Measurements from ENCODE around the gene LCN2. TPM values are rescaled to one million over a fixed set of nuclear protein-coding genes. Genes with fewer than 3 reads are reported as not detected.

The LCN2 gene
- total RNA-seq, 4 donors from 2014 or later = 36.2 to 931 (median 809) TPM

GRCh38 chr9:128169492-128169891, 20.2 kb downstream of the LCN2 start:
- intact Hi-C loops (cut with DNase I) = no loop called here
- DNase-seq = no peak
- Histone ChIP-seq H3K27me3 (no peaks in the 10 kb centered on the region), H3K4me3 (no peak overlapping the region), H3K27ac (no peak overlapping the region), H3K36me3 (peaks cover 34 to 93% (median 44%) of the 10 kb centered on the region in 3 donors), H3K9me3 (no peaks in the 10 kb centered on the region), H3K4me1 (peaks cover 0 to under 1% (median 0%) of the 10 kb centered on the region in 3 donors)
- WGBS, 2 donors = 83 to 89% methylated on average over 1 to 8 of the region's 8 CpGs
- TF ChIP-seq, protein P1, sequence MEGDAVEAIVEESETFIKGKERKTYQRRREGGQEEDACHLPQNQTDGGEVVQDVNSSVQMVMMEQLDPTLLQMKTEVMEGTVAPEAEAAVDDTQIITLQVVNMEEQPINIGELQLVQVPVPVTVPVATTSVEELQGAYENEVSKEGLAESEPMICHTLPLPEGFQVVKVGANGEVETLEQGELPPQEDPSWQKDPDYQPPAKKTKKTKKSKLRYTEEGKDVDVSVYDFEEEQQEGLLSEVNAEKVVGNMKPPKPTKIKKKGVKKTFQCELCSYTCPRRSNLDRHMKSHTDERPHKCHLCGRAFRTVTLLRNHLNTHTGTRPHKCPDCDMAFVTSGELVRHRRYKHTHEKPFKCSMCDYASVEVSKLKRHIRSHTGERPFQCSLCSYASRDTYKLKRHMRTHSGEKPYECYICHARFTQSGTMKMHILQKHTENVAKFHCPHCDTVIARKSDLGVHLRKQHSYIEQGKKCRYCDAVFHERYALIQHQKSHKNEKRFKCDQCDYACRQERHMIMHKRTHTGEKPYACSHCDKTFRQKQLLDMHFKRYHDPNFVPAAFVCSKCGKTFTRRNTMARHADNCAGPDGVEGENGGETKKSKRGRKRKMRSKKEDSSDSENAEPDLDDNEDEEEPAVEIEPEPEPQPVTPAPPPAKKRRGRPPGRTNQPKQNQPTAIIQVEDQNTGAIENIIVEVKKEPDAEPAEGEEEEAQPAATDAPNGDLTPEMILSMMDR (IDR thresholded peaks at IDR 0.05) = no peak
- no peak for TF ChIP-seq POLR2A (IDR thresholded peaks at IDR 0.05)

- intact Hi-C loops (cut with DNase I) = no loop called here
- TF ChIP-seq, protein P1 (IDR thresholded peaks at IDR 0.05) = no peak
- no peak for TF ChIP-seq POLR2A (IDR thresholded peaks at IDR 0.05)
Observed at GRCh38 chr9:128169925-128170324, 20.7 kb downstream of the LCN2 start.

DNA sequence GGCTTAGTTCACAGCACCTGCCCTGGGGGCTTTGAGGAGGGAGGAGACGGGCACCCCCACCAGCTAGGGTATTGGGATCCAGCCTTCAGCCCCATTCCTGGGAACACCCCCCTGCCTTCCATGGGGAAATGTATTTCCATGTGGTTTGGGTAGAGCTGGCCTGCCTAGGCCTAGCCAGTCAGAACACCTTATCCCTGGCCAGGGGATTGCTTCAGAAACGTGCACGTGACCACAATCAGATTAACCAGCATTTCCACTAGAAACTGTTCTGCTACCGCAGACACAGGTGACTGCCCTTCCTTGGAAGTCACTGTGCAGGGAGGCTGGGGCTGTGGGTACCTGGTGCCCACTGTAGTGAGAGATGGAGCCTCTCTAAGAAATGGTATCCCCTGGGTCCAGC, 24.8 kb downstream of the LCN2 start:
- no peak for DNase-seq
- intact Hi-C loops (cut with DNase I) = no loop called here
- H3K36me3 ChIP-seq = peaks cover 47 to 93% (median 49%) of the 10 kb centered on the region in 3 donors
- 91 to 100% methylated on average over 1 to 4 of the region's 4 CpGs for WGBS, 2 donors
- H3K27me3 ChIP-seq = no peaks in the 10 kb centered on the region
- H3K9me3 ChIP-seq = no peaks in the 10 kb centered on the region
- TF ChIP-seq POLR2A (IDR thresholded peaks at IDR 0.05) = no peak
- TF ChIP-seq, protein P1 (IDR thresholded peaks at IDR 0.05) = no peak
- peaks cover 0 to 6% (median 3%) of the 10 kb centered on the region in 3 donors for H3K4me1 ChIP-seq
- no peak overlapping the region for H3K27ac ChIP-seq
- H3K4me3 ChIP-seq = no peak overlapping the region

More at GRCh38 chr9:128169925-128170324, 20.7 kb downstream of the LCN2 start:
- Histone ChIP-seq H3K9me3 (no peaks in the 10 kb centered on the region), H3K27ac (no peak overlapping the region), H3K36me3 (peaks cover 33 to 93% (median 44%) of the 10 kb centered on the region in 3 donors), H3K4me1 (no peaks in the 10 kb centered on the region), H3K4me3 (no peak overlapping the region), H3K27me3 (no peaks in the 10 kb centered on the region)
- WGBS, 2 donors = 69 to 100% methylated on average over 1 to 2 of the region's 8 CpGs
- DNase-seq = no peak

DNA sequence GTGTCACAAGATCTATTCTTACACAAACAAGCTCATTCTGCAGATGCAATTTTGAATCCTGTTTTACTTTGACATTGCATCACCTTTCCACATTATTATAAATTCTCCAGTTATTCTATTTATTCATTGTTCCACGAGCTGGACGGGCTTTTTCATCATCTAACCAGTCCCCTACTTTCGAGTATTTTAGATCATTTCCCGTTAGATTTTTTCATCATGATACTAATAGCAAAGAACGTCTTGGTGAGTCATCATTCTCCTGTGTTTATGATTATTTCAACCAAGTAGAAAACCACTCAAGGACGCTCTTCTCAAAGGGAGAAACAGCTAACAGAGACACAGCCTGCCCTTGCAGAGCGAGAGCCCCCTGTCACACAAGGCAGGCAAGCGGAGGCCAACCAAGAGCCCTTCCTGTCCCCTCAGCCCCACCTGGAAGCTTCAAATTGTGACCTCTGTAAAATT, 25.9 kb downstream of the LCN2 start:
- WGBS, 2 donors = 58 to 67% methylated on average over 7 to 8 of the region's 8 CpGs
- Histone ChIP-seq H3K27ac (no peak overlapping the region), H3K4me3 (no peak overlapping the region), H3K27me3 (no peaks in the 10 kb centered on the region), H3K36me3 (peaks cover 48 to 93% (median 49%) of the 10 kb centered on the region in 3 donors), H3K4me1 (peaks cover 0 to 6% (median 3%) of the 10 kb centered on the region in 3 donors), H3K9me3 (no peaks in the 10 kb centered on the region)
- DNase-seq = no peak
- no peak for TF ChIP-seq POLR2A (IDR thresholded peaks at IDR 0.05)
- TF ChIP-seq, protein P1 (IDR thresholded peaks at IDR 0.05) = no peak
- intact Hi-C loops (cut with DNase I) = no loop called here

GRCh38 chr9:128175726-128176125, 26.5 kb downstream of the LCN2 start:
- DNase-seq = no peak
- Histone ChIP-seq H3K4me3 (no peak overlapping the region), H3K27me3 (no peaks in the 10 kb centered on the region), H3K27ac (no peak overlapping the region), H3K9me3 (no peaks in the 10 kb centered on the region), H3K4me1 (peaks cover 0 to 6% (median 3%) of the 10 kb centered on the region in 3 donors), H3K36me3 (peaks cover 50 to 93% (median 55%) of the 10 kb centered on the region in 3 donors)
- intact Hi-C loops (cut with DNase I) = no loop called here
- TF ChIP-seq, protein P1 (IDR thresholded peaks at IDR 0.05) = no peak
- TF ChIP-seq POLR2A (IDR thresholded peaks at IDR 0.05) = no peak
- 100% methylated on average over 1 to 2 of the region's 2 CpGs for WGBS, 2 donors
